Fibroblast of lung (primary cell): Measurements from ENCODE around the gene OR13J1. TPM values are rescaled to one million over a fixed set of nuclear protein-coding genes. Genes with fewer than 3 reads are reported as not detected.

Source experiments
- DNase-seq, 2 donors: peaks; one replicate each; pipeline versions ENCODE4 v3.0.0 to v3.0.0-alpha.2; 2010; ENCODE audit warnings: low read depth in 2 of 2
- H2AFZ ChIP-seq: 2 replicates; pipeline ENCODE4 v1.5.1; 2012; ENCODE audit warnings: low read length, control low read depth, inconsistent platforms
- H3K27ac ChIP-seq: 2 replicates; pipeline ENCODE4 v1.5.1; 2011; ENCODE audit warnings: low read length, control low read depth; ENCODE audit not compliant: insufficient read depth
- H3K27me3 ChIP-seq: 2 replicates; pipeline ENCODE4 v1.5.1; 2011; ENCODE audit warnings: mild to moderate bottlenecking, low read length; ENCODE audit not compliant: control insufficient read depth, insufficient read depth
- H3K36me3 ChIP-seq: 2 replicates; pipeline ENCODE4 v1.5.1; 2011; ENCODE audit warnings: low read length; ENCODE audit not compliant: control insufficient read depth, insufficient read depth
- H3K4me1 ChIP-seq: 2 replicates; pipeline ENCODE4 v1.5.1; 2011; ENCODE audit warnings: low read length; ENCODE audit not compliant: control insufficient read depth, insufficient read depth; ENCODE audit errors: extremely low read depth
- H3K4me2 ChIP-seq: 2 replicates; pipeline ENCODE4 v1.5.1; 2011; ENCODE audit warnings: low read length, control low read depth; ENCODE audit not compliant: insufficient read depth; ENCODE audit errors: extremely low read depth
- H3K4me3 ChIP-seq, 4 experiments: fragments of 200-600 bp in 1 of 4; sonication (generic) in 1 of 4; replicated peaks in 1 of 4; 2 replicates each; pipeline ENCODE4 v1.5.1; 2011 to 2016; ENCODE audit warnings: low read length in 4 of 4, low read depth in 3 of 4, mild to moderate bottlenecking in 3 of 4, control low read depth in 2 of 4, inconsistent platforms in 1 of 4, mixed read lengths in 1 of 4; ENCODE audit not compliant: insufficient read depth in 1 of 4; ENCODE audit errors: control extremely low read depth in 1 of 4
- H3K79me2 ChIP-seq: 2 replicates; pipeline ENCODE4 v1.5.1; 2012; ENCODE audit warnings: mild to moderate bottlenecking, low read length, inconsistent platforms; ENCODE audit not compliant: control insufficient read depth, insufficient read depth
- H3K9ac ChIP-seq: 2 replicates; pipeline ENCODE4 v1.5.1; 2011; ENCODE audit warnings: mild to moderate bottlenecking, low read length, control low read depth; ENCODE audit not compliant: insufficient read depth
- H3K9me3 ChIP-seq: 2 replicates; pipeline ENCODE4 v1.5.1; 2012; ENCODE audit warnings: low read depth, low read length; ENCODE audit not compliant: control insufficient read depth, insufficient read depth
- H4K20me1 ChIP-seq: 2 replicates; pipeline ENCODE4 v1.5.1; 2011; ENCODE audit warnings: low read length; ENCODE audit not compliant: control insufficient read depth, insufficient read depth; ENCODE audit errors: extremely low read depth
- CTCF ChIP-seq, 2 donors: IDR thresholded peaks in 1 of 2; conservative IDR thresholded peaks in 1 of 2; 1 replicate in 1 of 2; 2 replicates in 1 of 2; pipeline ENCODE4 v1.5.1; 2011 to 2012; ENCODE audit warnings: low read length in 2 of 2, control low read depth in 1 of 2, inconsistent platforms in 1 of 2, low read depth in 1 of 2, mild to moderate bottlenecking in 1 of 2
- EZH2 ChIP-seq: IDR thresholded peaks from 2 replicates; pipeline ENCODE4 v1.5.1; 2012; ENCODE audit warnings: low read length, control low read depth, mild to moderate bottlenecking; ENCODE audit errors: missing control alignments
- polyA plus RNA-seq, 2 donors: library from polyadenylated mRNA; depleted of rRNA in 1 of 2; stranded (reverse) in 1 of 2; unstranded in 1 of 2; fragments of >200 nt; gene quantifications; 2 replicates each; pipeline ENCODE4 v1.2.1, GENCODE V29; 2011 to 2012; ENCODE audit warnings: missing spikeins in 1 of 2
- total RNA-seq: library from RNA; depleted of rRNA; stranded (reverse); fragments of >200 nt; gene quantifications from 2 replicates; pipeline ENCODE4 v1.2.1, GENCODE V29; 2014

OR13J1 gene
- total and polyA plus RNA-seq, 2 donors (not counting 1 experiment from before 2014, with no cell fraction given): not detected

GRCh38 chr9:35852267-35852815, 17.9 kb downstream of the OR13J1 start:
- H3K27me3 ChIP-seq: no peaks in the 10 kb centered on the region
- DNase-seq: no peak
- H3K36me3 ChIP-seq: no peaks in the 10 kb centered on the region
- H3K4me2 ChIP-seq: no peak overlapping the region
- no peaks in the 10 kb centered on the region for H4K20me1 ChIP-seq
- TF ChIP-seq CTCF (conservative IDR thresholded peaks at IDR 0.05 in 1 of 2, IDR thresholded peaks at IDR 0.05 in 1 of 2; ENCODE audit: low read depth in 1 of 2, low read length in 2 of 2): no peak
- no peak for TF ChIP-seq EZH2
- H2AFZ ChIP-seq: no peak overlapping the region
- H3K9ac ChIP-seq: no peak overlapping the region
- peaks cover 7% of the 10 kb centered on the region for H3K4me1 ChIP-seq
- H3K27ac ChIP-seq: no peak overlapping the region
- no peaks in the 10 kb centered on the region for H3K79me2 ChIP-seq
- no peaks in the 10 kb centered on the region for H3K9me3 ChIP-seq
- no peak overlapping the region for H3K4me3 ChIP-seq

- H3K36me3 ChIP-seq: peaks cover 1% of the 10 kb centered on the region
- H3K9ac ChIP-seq: no peak overlapping the region
- peak overlapping the region; percentile 46 for H3K27ac ChIP-seq
- peak overlapping the region; percentile 63 for H3K4me2 ChIP-seq
- no peak overlapping the region for H2AFZ ChIP-seq
- no peaks in the 10 kb centered on the region for H3K9me3 ChIP-seq
- peak; percentile 75 to 96 for DNase-seq
- no peaks in the 10 kb centered on the region for H3K79me2 ChIP-seq
- no peak overlapping the region for H3K4me3 ChIP-seq
- peaks cover 18% of the 10 kb centered on the region for H3K4me1 ChIP-seq
- H4K20me1 ChIP-seq: no peaks in the 10 kb centered on the region
- no peak for TF ChIP-seq EZH2
- no peak for TF ChIP-seq CTCF (conservative IDR thresholded peaks at IDR 0.05 in 1 of 2, IDR thresholded peaks at IDR 0.05 in 1 of 2; ENCODE audit: low read depth in 1 of 2, low read length in 2 of 2)
- H3K27me3 ChIP-seq: no peaks in the 10 kb centered on the region
Observed at GRCh38 chr9:35847792-35848572, 22.2 kb downstream of the OR13J1 start.

- H2AFZ ChIP-seq: no peak overlapping the region
- no peak for TF ChIP-seq EZH2
- TF ChIP-seq CTCF (conservative IDR thresholded peaks at IDR 0.05 in 1 of 2, IDR thresholded peaks at IDR 0.05 in 1 of 2; ENCODE audit: low read depth in 1 of 2, low read length in 2 of 2): no peak
Observed at GRCh38 chr9:35845824-35846771, 24.1 kb downstream of the OR13J1 start.

More at GRCh38 chr9:35845824-35846771, 24.1 kb downstream of the OR13J1 start:
- no peak overlapping the region for H3K27ac ChIP-seq
- no peaks in the 10 kb centered on the region for H3K27me3 ChIP-seq
- H3K36me3 ChIP-seq: peaks cover 1% of the 10 kb centered on the region
- H4K20me1 ChIP-seq: no peaks in the 10 kb centered on the region
- peaks cover 18% of the 10 kb centered on the region for H3K4me1 ChIP-seq
- DNase-seq: no peak
- H3K9ac ChIP-seq: no peak overlapping the region
- H3K4me3 ChIP-seq: no peak overlapping the region
- H3K4me2 ChIP-seq: no peak overlapping the region
- H3K9me3 ChIP-seq: no peaks in the 10 kb centered on the region
- no peaks in the 10 kb centered on the region for H3K79me2 ChIP-seq
